ENCODE measurements around the gene ZDHHC8.

The ZDHHC8 gene

DNA sequence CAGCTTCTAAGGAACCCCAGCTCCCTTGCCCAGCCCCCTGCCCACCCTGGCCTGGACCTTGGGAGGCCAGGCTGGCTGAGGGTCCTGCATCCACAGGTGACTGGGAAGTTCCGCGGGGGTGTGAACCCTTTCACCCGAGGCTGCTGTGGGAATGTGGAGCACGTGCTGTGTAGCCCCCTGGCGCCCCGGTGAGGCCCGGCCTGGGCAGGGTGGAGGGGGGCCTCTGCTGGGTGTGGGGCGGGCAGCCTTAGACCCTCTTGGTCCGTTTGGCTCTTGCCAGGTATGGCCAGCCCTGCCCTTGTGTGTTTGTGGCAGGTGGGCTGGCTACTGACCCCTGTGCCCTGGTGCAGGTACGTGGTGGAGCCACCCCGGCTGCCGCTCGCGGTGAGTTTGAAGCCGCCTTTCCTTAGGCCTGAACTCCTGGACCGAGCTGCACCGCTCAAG is 8.9 kb downstream of the ZDHHC8 start:
- TF ChIP-seq FOXP2 (optimal IDR thresholded peaks at IDR 0.05; ENCODE audit: control extremely low read depth, extremely low read length, insufficient read depth) (no peak), POLR2AphosphoS5 (IDR thresholded peaks at IDR 0.05; ENCODE audit: borderline replicate concordance, low read depth, low read length) (no peak), EZH2 (IDR thresholded peaks at IDR 0.05) (no peak)
- no peaks in the 10 kb centered on the region for H3K36me3 ChIP-seq (ENCODE audit: insufficient read depth, low read length)
- H3K4me3 ChIP-seq, result no peak overlapping the region
- no peak for DNase-seq (ENCODE audit: low read depth, low spot score)
- no peaks in the 10 kb centered on the region for H3K9me3 ChIP-seq (ENCODE audit: low read depth, low read length)
- no peak overlapping the region for H3K27ac ChIP-seq
- no peak overlapping the region for H3K9ac ChIP-seq (ENCODE audit: insufficient read length)

- H3K4me3 ChIP-seq, result no peak overlapping the region
- no peak overlapping the region for H3K9ac ChIP-seq (ENCODE audit: insufficient read length)
- H3K36me3 ChIP-seq (ENCODE audit: insufficient read depth, low read length), result no peaks in the 10 kb centered on the region
- H3K9me3 ChIP-seq (ENCODE audit: low read depth, low read length), result no peaks in the 10 kb centered on the region
- no peak overlapping the region for H3K27ac ChIP-seq
- no peak for DNase-seq (ENCODE audit: low read depth, low spot score)
- no peak for TF ChIP-seq EZH2 (IDR thresholded peaks at IDR 0.05)
Observed at GRCh38 chr22:20141186-20142077, 9.8 kb downstream of the ZDHHC8 start.

- H3K4me3 ChIP-seq, result no peak overlapping the region
- DNase-seq (ENCODE audit: low read depth, low spot score), result no peak
- H3K27ac ChIP-seq, result no peak overlapping the region
- no peak for TF ChIP-seq POLR2AphosphoS5 (IDR thresholded peaks at IDR 0.05; ENCODE audit: borderline replicate concordance, low read depth, low read length)
- no peak for TF ChIP-seq EZH2 (IDR thresholded peaks at IDR 0.05)
- TF ChIP-seq FOXP2 (optimal IDR thresholded peaks at IDR 0.05; ENCODE audit: control extremely low read depth, extremely low read length, insufficient read depth), result no peak
- no peaks in the 10 kb centered on the region for H3K9me3 ChIP-seq (ENCODE audit: low read depth, low read length)
- H3K36me3 ChIP-seq (ENCODE audit: insufficient read depth, low read length), result no peaks in the 10 kb centered on the region
- no peak overlapping the region for H3K9ac ChIP-seq (ENCODE audit: insufficient read length)
Observed at GRCh38 chr22:20142711-20143621, 11.4 kb downstream of the ZDHHC8 start.

DNA sequence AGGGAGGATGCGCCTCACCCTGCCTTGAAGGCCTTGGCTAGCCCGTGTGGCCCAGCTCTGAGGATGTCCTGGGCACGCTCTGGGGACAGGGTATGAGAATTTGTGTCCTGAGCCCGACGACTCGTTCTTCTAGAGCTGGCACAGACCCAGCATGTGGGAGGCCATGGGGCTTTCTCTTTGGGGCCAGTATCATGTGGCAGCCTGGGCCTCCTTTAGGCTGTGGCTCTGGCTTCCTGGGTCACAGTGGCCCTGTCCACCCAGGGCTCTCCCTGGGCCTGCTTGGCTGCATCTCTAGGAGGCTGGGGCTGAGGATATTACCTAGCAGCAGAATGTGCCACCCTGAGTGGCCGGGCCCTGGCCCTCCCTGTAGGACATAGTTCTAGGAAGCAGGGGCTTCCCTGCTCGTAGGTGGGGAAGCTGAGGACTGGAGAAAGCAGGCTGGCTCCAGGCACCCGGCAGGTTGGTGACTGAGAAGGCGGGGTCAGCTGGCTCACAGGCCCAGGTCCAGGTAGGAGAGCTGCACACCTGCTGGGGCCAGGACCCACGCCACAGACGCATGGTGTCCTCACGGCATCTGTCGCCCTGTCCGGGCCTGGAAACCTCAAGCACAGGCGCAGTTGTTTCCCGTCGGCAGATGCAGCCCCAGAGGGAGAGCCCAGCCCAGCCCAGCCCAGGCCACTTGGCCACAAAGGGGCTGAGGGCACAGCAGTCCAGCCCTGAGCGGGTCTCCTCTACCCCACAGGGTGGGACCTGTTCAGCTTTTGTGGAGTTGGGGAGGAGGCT is 12.5 kb downstream of the ZDHHC8 start:
- TF ChIP-seq FOXP2 (optimal IDR thresholded peaks at IDR 0.05; ENCODE audit: control extremely low read depth, extremely low read length, insufficient read depth), result no peak
- TF ChIP-seq EZH2 (IDR thresholded peaks at IDR 0.05), result no peak
- no peak for TF ChIP-seq POLR2AphosphoS5 (IDR thresholded peaks at IDR 0.05; ENCODE audit: borderline replicate concordance, low read depth, low read length)
- H3K36me3 ChIP-seq (ENCODE audit: insufficient read depth, low read length), result no peaks in the 10 kb centered on the region
- no peak overlapping the region for H3K27ac ChIP-seq

DNA sequence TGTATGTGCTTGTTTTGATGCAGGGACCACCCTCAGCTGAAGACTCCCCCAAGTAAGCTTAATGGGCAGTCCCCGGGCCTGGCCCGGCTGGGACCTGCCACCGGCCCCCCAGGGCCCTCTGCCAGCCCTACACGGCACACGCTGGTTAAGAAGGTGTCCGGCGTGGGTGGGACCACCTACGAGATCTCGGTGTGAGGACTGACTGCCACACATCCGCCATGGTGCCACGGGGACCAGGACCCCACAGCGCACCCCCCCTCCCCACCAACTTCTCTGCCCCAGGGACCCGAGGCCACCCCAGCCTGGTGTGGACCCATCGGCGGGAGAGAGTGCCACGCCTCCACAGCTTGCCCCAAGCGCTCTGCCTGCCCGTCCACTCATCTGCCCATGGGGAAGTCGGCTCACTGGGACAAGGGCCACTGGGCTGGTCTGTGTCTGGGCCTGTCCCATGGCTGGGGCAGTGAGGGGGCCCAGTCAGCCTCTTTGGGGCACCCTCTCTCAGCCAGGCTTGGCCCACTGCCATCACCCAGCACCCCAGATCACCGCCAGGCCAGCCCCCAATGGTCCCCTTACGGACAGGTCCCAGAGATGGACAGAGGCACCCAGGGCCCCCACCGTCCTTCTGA is 13.7 kb downstream of the ZDHHC8 start:
- TF ChIP-seq POLR2AphosphoS5 (IDR thresholded peaks at IDR 0.05; ENCODE audit: borderline replicate concordance, low read depth, low read length), result no peak
- no peak for TF ChIP-seq EZH2 (IDR thresholded peaks at IDR 0.05)
- TF ChIP-seq FOXP2 (optimal IDR thresholded peaks at IDR 0.05; ENCODE audit: control extremely low read depth, extremely low read length, insufficient read depth), result no peak
- Histone ChIP-seq H3K9me3 (ENCODE audit: low read depth, low read length) (no peaks in the 10 kb centered on the region), H3K36me3 (ENCODE audit: insufficient read depth, low read length) (no peaks in the 10 kb centered on the region), H3K4me3 (no peak overlapping the region), H3K9ac (ENCODE audit: insufficient read length) (no peak overlapping the region), H3K27ac (no peak overlapping the region)
- DNase-seq (ENCODE audit: low read depth, low spot score), result no peak

More for the DNA sequence above, 12.5 kb downstream of the ZDHHC8 start:
- Histone ChIP-seq H3K9ac (ENCODE audit: insufficient read length) (no peak overlapping the region), H3K4me3 (no peak overlapping the region), H3K9me3 (ENCODE audit: low read depth, low read length) (no peaks in the 10 kb centered on the region)
- no peak for DNase-seq (ENCODE audit: low read depth, low spot score)

- H3K9me3 ChIP-seq (ENCODE audit: low read depth, low read length), result no peaks in the 10 kb centered on the region
- no peak overlapping the region for H3K4me3 ChIP-seq
- no peaks in the 10 kb centered on the region for H3K36me3 ChIP-seq (ENCODE audit: insufficient read depth, low read length)
- TF ChIP-seq POLR2AphosphoS5 (IDR thresholded peaks at IDR 0.05; ENCODE audit: borderline replicate concordance, low read depth, low read length), result no peak
- no peak for TF ChIP-seq EZH2 (IDR thresholded peaks at IDR 0.05)
- no peak overlapping the region for H3K9ac ChIP-seq (ENCODE audit: insufficient read length)
- H3K27ac ChIP-seq, result no peak overlapping the region
- DNase-seq (ENCODE audit: low read depth, low spot score), result no peak
Observed at GRCh38 chr22:20145832-20146223, 14.2 kb downstream of the ZDHHC8 start.

DNA sequence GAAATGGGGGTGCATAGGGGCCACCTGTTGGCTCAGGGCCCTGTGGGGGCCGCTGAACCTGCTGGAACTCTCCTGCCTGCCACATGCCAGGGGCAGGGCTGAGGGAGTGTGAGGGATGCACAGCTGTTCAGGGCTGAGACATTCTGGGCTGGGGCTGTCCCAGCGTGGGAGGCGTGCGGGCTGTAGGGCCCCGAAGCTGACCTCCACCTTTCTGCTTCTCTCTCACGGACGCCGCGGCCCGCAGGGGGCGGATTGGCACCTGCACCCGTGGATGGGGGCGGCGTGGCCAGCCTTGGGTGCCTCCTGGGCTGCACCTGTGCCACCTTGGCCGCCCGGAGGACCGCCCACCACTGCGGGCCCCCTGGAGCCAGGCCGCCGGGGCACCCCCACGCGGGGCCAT is 15.2 kb downstream of the ZDHHC8 start:
- TF ChIP-seq EZH2 (IDR thresholded peaks at IDR 0.05), result no peak
- no peak for TF ChIP-seq POLR2AphosphoS5 (IDR thresholded peaks at IDR 0.05; ENCODE audit: borderline replicate concordance, low read depth, low read length)
- no peak for TF ChIP-seq FOXP2 (optimal IDR thresholded peaks at IDR 0.05; ENCODE audit: control extremely low read depth, extremely low read length, insufficient read depth)
- H3K4me3 ChIP-seq, result no peak overlapping the region
- no peaks in the 10 kb centered on the region for H3K36me3 ChIP-seq (ENCODE audit: insufficient read depth, low read length)
- DNase-seq (ENCODE audit: low read depth, low spot score), result no peak
- no peak overlapping the region for H3K9ac ChIP-seq (ENCODE audit: insufficient read length)
- H3K27ac ChIP-seq, result no peak overlapping the region
- no peaks in the 10 kb centered on the region for H3K9me3 ChIP-seq (ENCODE audit: low read depth, low read length)

Data from SK-N-MC (cell line).